OCI-LY7 (cell line): ENCODE data around the gene PLEKHM1.

Experiments
- CTCF ChIP-seq: fragments of 200-600 bp; sonication (generic); conservative IDR thresholded peaks from 2 replicates; pipeline ENCODE4 v1.5.1; 2014; ENCODE audit warnings: mild to moderate bottlenecking, antibody characterized with exemption, low read length, moderate library complexity, mixed read lengths
- EZH2phosphoT487 ChIP-seq: fragments of 200-600 bp; sonication (generic); IDR thresholded peaks from 2 replicates; pipeline ENCODE4 v1.6.1; 2018; ENCODE audit warnings: low read depth, borderline replicate concordance, mild to moderate bottlenecking, mixed run types, antibody characterized with exemption, low read length, moderate library complexity, mixed read lengths

- TF ChIP-seq CTCF (no peak), EZH2phosphoT487 (no peak)
These were observed 104.3 kb downstream of the PLEKHM1 start for GRCh38 chr17:45386178-45386577.
